Smooth muscle cell (in vitro differentiated cells): ENCODE results near the gene USP31. TPM values are rescaled to one million over a fixed set of nuclear protein-coding genes. Genes with fewer than 3 reads are reported as not detected.
"Not testable (repeated sequence)": the region's sequence is repeated elsewhere in the genome, so short reads cannot be mapped to it uniquely, and the experiment has no call there.

ENCODE experiments used
- DNase-seq: peaks from one replicate; lab custom pipeline; 2025; ENCODE audit not compliant: unreplicated experiment; lab: John Stamatoyannopoulos, UW
- H2AFZ ChIP-seq: fragments of 200-600 bp; sonication (generic); 2 replicates; pipeline ENCODE4 v1.6.0; 2016; ENCODE audit warnings: antibody characterized with exemption, low read depth, mild to moderate bottlenecking
- H3F3A ChIP-seq: fragments of 200-600 bp; sonication (generic); 2 replicates; pipeline ENCODE4 v1.6.0; 2017; ENCODE audit warnings: antibody characterized with exemption, low read depth
- H3K27ac ChIP-seq: fragments of 200-600 bp; sonication (generic); 2 replicates; pipeline ENCODE4 v1.5.1; 2016; ENCODE audit warnings: low read depth, mild to moderate bottlenecking
- H3K27me3 ChIP-seq: fragments of 200-600 bp; sonication (generic); 2 replicates; pipeline ENCODE4 v1.6.1; 2016; ENCODE audit warnings: low read depth, mild to moderate bottlenecking
- H3K36me3 ChIP-seq: fragments of 200-600 bp; sonication (generic); 2 replicates; pipeline ENCODE4 v1.5.1; 2016; ENCODE audit warnings: low read depth
- H3K4me1 ChIP-seq: fragments of 200-600 bp; sonication (generic); 2 replicates; pipeline ENCODE4 v1.5.1; 2016; ENCODE audit warnings: low read depth
- H3K4me2 ChIP-seq: fragments of 200-600 bp; sonication (generic); 2 replicates; pipeline ENCODE4 v1.6.0; 2016; ENCODE audit warnings: mild to moderate bottlenecking
- H3K4me3 ChIP-seq: fragments of 200-600 bp; sonication (generic); 2 replicates; pipeline ENCODE4 v1.5.1; 2016; ENCODE audit warnings: mild to moderate bottlenecking
- H3K79me2 ChIP-seq: fragments of 200-600 bp; sonication (generic); 2 replicates; pipeline ENCODE4 v1.6.0; 2016; ENCODE audit warnings: low read depth, mild to moderate bottlenecking
- H3K9ac ChIP-seq: fragments of 200-600 bp; sonication (generic); 2 replicates; pipeline ENCODE4 v1.6.0; 2016; ENCODE audit warnings: low read depth
- H3K9me3 ChIP-seq: fragments of 200-600 bp; sonication (generic); replicated peaks from 2 replicates; pipeline ENCODE4 v1.5.1; 2016; ENCODE audit warnings: low read depth
- H4K20me1 ChIP-seq: fragments of 200-600 bp; sonication (generic); 2 replicates; pipeline ENCODE4 v1.6.0; 2016; ENCODE audit warnings: low read depth
- WGBS: methylation state at CpG from one replicate; pipeline ENCODE4 v1.1.7; 2016; ENCODE audit warnings: low lambda C conversion rate; 5-methylcytosine and 5-hydroxymethylcytosine counted together
- polyA plus RNA-seq: library from polyadenylated mRNA; unstranded; fragments of >200 nt; fragmentation: Nextera tagmentation; extraction: Ambion mirVana; gene quantifications from 2 replicates; pipeline ENCODE4 v1.2.1, GENCODE V29; 2016
- total RNA-seq: library from RNA; depleted of rRNA; stranded (reverse); fragments of >200 nt; gene quantifications from 2 replicates; pipeline ENCODE4 v1.2.3, GENCODE V29; 2014
- TF ChIP-seq, protein P1 (sequence below): fragments of 200-600 bp; sonication (generic); IDR thresholded peaks from 2 replicates; pipeline ENCODE4 v1.5.1; 2017; ENCODE audit warnings: borderline replicate concordance, mild to moderate bottlenecking, antibody characterized with exemption; ENCODE audit not compliant: insufficient read depth, poor library complexity, severe bottlenecking

USP31 gene
- total and polyA plus RNA-seq, 2 experiments from 2014 or later, result 2.7 to 5.7 TPM

DNA sequence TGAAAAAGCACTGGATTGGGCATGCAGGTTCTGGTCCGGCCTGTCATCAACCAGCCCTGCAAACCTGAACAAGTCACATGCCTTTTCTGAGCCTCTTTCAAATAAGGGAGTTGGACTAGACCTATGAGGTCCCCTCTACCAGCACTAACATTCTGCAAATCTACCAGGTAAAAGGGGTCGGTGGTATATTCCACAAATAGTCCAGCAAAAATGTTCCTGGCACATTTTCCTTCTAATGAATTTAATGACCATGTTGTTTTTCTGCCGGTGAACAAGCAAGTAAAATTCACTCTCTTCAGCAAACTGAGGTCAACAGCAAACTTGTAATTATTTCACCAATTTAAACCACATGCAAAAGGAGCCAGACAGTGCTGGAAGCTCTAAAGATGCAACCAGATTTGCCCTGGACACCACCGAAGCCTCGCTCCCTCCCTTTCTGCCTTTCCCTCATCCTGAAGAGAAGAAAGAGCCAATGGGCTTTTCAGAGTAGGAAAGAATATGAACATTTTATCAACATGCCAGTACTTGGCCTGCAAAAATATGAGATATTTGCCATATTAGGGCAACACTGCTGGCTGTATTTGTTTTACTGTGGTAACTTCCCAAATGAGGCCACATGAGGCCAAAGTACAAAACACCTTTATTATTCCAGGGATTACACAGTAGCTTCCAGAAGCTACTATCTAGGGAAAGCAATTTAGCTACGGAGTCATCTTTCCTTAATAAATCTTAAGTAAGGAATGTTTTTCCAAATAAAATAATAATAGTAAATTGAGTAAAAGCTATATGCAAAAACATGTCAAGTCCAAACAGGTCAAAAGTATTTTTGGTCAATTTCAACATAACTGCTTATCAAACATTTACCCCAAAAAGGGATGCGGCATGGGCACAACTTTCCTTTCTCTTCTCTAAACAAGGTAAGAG lies 45.0 kb downstream of the USP31 start:
- no peaks in the 10 kb centered on the region for H3K27me3 ChIP-seq
- no peak overlapping the region for H3K9ac ChIP-seq
- no peak for DNase-seq
- no peak overlapping the region for H2AFZ ChIP-seq
- H3F3A ChIP-seq, result no peaks in the 10 kb centered on the region
- H3K4me1 ChIP-seq, result no peaks in the 10 kb centered on the region
- TF ChIP-seq, protein P1, sequence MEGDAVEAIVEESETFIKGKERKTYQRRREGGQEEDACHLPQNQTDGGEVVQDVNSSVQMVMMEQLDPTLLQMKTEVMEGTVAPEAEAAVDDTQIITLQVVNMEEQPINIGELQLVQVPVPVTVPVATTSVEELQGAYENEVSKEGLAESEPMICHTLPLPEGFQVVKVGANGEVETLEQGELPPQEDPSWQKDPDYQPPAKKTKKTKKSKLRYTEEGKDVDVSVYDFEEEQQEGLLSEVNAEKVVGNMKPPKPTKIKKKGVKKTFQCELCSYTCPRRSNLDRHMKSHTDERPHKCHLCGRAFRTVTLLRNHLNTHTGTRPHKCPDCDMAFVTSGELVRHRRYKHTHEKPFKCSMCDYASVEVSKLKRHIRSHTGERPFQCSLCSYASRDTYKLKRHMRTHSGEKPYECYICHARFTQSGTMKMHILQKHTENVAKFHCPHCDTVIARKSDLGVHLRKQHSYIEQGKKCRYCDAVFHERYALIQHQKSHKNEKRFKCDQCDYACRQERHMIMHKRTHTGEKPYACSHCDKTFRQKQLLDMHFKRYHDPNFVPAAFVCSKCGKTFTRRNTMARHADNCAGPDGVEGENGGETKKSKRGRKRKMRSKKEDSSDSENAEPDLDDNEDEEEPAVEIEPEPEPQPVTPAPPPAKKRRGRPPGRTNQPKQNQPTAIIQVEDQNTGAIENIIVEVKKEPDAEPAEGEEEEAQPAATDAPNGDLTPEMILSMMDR, result no peak
- WGBS, result 91% methylated on average over 7 of the region's 7 CpGs
- no peak overlapping the region for H3K27ac ChIP-seq
- no peaks in the 10 kb centered on the region for H3K36me3 ChIP-seq
- H4K20me1 ChIP-seq, result peaks cover under 1% of the 10 kb centered on the region
- H3K9me3 ChIP-seq, result no peaks in the 10 kb centered on the region
- H3K4me3 ChIP-seq, result no peak overlapping the region
- H3K4me2 ChIP-seq, result no peak overlapping the region
- peaks cover 5% of the 10 kb centered on the region for H3K79me2 ChIP-seq

DNA sequence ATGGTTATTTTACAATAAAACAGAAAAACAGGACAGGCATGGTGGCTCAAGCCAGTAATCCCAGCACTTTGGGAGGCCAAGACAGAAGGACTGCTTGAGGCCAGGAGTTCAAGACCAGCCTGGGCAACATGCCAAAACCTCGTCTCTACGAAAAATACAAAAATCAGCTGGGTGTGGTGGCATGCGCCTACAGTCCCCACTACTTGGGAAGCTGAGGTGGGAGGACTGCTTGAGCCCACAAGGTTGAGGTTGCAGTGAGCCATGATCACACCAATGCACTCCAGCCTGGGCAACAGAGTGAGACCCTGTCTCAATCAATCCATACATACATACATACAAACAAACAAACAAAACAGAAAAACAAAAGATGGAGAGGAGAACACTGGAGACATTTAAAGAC lies 45.6 kb downstream of the USP31 start:
- Histone ChIP-seq H3K9ac (no peak overlapping the region), H3K4me3 (no peak overlapping the region), H3K27me3 (no peaks in the 10 kb centered on the region), H3K4me2 (no peak overlapping the region), H3F3A (no peaks in the 10 kb centered on the region), H3K79me2 (no peaks in the 10 kb centered on the region), H3K27ac (no peak overlapping the region), H3K9me3 (no peaks in the 10 kb centered on the region), H4K20me1 (no peaks in the 10 kb centered on the region), H3K4me1 (no peaks in the 10 kb centered on the region), H2AFZ (no peak overlapping the region), H3K36me3 (no peaks in the 10 kb centered on the region)
- DNase-seq, result no peak
- TF ChIP-seq, protein P1, result no peak
- 97% methylated on average over 3 of the region's 3 CpGs for WGBS

DNA sequence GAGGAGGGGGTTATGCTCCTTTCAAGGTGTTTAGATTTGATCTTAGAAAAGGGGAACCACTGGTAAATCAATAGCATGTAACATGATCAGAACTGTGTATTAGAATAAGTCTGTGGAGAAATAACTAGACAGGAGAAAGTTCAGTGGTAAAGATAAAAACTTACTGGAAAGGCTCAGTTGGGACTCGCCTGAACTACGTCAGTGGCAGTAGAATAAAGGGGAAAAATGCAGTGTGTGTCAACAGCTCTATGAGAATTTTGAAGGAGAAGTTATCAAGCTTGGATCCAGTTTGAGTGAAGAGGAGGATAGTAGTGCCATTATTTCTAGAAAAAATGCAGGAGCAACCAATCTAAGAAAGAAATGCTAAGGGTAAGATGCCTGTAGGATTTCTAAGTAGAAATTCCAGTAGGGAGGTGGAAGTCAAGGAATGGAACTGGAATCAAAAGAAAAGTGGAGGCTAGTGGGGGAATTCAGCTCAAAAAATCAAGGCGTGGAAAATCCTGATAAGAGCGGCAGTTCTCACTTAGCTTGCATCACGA lies 48.2 kb downstream of the USP31 start:
- H3K79me2 ChIP-seq, result no peaks in the 10 kb centered on the region
- WGBS, result 97% methylated on average over 5 of the region's 5 CpGs

DNA sequence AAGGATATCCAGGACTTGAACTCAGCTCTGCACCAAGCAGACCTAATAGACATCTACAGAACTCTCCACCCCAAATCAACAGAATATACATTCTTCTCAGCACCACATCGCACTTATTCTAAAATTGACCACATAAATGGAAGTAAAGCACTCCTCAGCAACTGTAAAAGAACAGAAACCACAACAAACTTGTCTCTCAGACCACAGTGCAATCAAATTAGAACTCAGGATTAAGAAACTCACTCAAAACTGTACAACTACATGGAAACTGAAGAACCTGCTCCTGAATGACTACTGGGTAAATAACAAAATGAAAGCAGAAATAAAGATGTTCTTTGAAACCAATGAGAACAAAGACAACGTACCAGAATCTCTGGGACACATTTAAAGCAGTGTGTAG lies 52.8 kb downstream of the USP31 start:
- not testable (repeated sequence) for H3K36me3 ChIP-seq, H3K27me3 ChIP-seq, H3K9me3 ChIP-seq, H3F3A ChIP-seq, H3K27ac ChIP-seq, H3K4me1 ChIP-seq, H3K4me3 ChIP-seq, H3K4me2 ChIP-seq, H3K79me2 ChIP-seq, DNase-seq, H4K20me1 ChIP-seq, H3K9ac ChIP-seq, H2AFZ ChIP-seq
- WGBS, result 93% methylated on average over 2 of the region's 2 CpGs

More for the DNA sequence above, 48.2 kb downstream of the USP31 start:
- H3K4me3 ChIP-seq, result no peak overlapping the region
- no peak for DNase-seq
- H4K20me1 ChIP-seq, result no peaks in the 10 kb centered on the region
- no peaks in the 10 kb centered on the region for H3K9me3 ChIP-seq
- no peak overlapping the region for H3K9ac ChIP-seq
- TF ChIP-seq, protein P1, result no peak
- H3K4me2 ChIP-seq, result no peak overlapping the region
- no peaks in the 10 kb centered on the region for H3K27me3 ChIP-seq
- H2AFZ ChIP-seq, result no peak overlapping the region
- no peak overlapping the region for H3K27ac ChIP-seq
- no peaks in the 10 kb centered on the region for H3K4me1 ChIP-seq
- no peaks in the 10 kb centered on the region for H3K36me3 ChIP-seq
- H3F3A ChIP-seq, result no peaks in the 10 kb centered on the region

DNA sequence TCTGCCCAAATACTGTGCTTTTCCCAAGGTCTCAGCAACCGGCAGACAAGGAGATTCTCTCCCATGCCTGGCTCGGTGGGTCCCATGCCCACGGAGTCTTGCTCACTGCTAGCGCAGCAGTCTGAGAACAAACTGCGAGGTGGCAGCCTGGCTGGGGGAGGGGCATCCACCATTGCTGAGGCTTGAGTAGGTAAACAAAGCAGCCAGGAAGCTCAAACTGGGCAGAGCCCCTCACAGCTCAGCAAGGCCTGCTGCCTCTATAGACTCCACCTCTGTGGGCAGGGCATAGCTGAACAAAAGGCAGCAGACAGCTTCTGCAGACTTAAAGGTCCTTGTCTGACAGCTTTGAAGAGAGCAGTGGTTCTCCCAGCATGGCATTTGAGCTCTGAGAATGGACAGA lies 55.1 kb downstream of the USP31 start:
- 93% methylated on average over 5 of the region's 5 CpGs for WGBS
- not testable (repeated sequence) for H3F3A ChIP-seq, H3K27ac ChIP-seq, H3K4me3 ChIP-seq, H2AFZ ChIP-seq, H3K27me3 ChIP-seq, H3K9me3 ChIP-seq, DNase-seq, H3K79me2 ChIP-seq, H3K4me1 ChIP-seq, H3K4me2 ChIP-seq, H3K36me3 ChIP-seq, H3K9ac ChIP-seq, H4K20me1 ChIP-seq
